T-helper 2 cell treated with Interferon-gamma antibody and Interleukin-4, amounts not matched to agents 100 ng/mL and 5 ng/mL, for 36 hours (primary cell): ENCODE data around the gene FOXP1. TPM values are rescaled to one million over a fixed set of nuclear protein-coding genes. Genes with fewer than 3 reads are reported as not detected.

Source experiments
- intact Hi-C: fragments of 100-400 bp; cut with micrococcal nuclease; formaldehyde crosslinking; loops from one replicate; pipeline ENCODE4 v1.15.1; 2023
- total RNA-seq: library from RNA; stranded (reverse); gene quantifications from 2 replicates; pipeline ENCODE4 v1.2.3, GENCODE V29; 2022

Gene FOXP1
- total RNA-seq, 1 donor from 2014 or later = 113 TPM

GRCh38 chr3:71056327-71056726, 527.2 kb downstream of the FOXP1 start:
- intact Hi-C loops = no loop called here

- intact Hi-C loops = no loop called here
Observed at GRCh38 chr3:71055257-71056001, 528.1 kb downstream of the FOXP1 start.

DNA sequence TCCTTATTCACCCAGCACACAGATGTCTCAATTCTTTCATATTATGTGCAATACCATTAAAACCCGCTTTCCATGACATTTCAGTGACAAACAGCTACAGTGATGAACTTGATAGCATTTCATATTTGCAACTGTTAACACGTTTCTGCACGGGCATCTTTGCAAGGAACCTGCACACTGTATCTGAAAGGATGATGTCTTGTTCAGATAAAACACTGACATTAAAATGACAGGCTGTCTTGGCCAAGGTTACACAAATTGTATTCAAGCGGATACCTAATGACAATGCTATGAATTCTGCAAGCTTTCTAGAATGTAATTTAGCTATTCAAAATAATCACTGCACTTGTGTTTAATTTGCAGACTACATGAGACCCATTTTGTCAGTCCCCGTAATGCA, 529.2 kb downstream of the FOXP1 start:
- intact Hi-C loops = no loop called here

GRCh38 chr3:71053495-71053894, 530.0 kb downstream of the FOXP1 start:
- intact Hi-C loops = no loop called here

GRCh38 chr3:71052716-71053115, 530.8 kb downstream of the FOXP1 start:
- intact Hi-C loops = no loop called here

- intact Hi-C loops = no loop called here
Observed at GRCh38 chr3:71051893-71052687, 531.4 kb downstream of the FOXP1 start.

- intact Hi-C loops = no loop called here
Observed at GRCh38 chr3:71051259-71051595, 532.3 kb downstream of the FOXP1 start.

DNA sequence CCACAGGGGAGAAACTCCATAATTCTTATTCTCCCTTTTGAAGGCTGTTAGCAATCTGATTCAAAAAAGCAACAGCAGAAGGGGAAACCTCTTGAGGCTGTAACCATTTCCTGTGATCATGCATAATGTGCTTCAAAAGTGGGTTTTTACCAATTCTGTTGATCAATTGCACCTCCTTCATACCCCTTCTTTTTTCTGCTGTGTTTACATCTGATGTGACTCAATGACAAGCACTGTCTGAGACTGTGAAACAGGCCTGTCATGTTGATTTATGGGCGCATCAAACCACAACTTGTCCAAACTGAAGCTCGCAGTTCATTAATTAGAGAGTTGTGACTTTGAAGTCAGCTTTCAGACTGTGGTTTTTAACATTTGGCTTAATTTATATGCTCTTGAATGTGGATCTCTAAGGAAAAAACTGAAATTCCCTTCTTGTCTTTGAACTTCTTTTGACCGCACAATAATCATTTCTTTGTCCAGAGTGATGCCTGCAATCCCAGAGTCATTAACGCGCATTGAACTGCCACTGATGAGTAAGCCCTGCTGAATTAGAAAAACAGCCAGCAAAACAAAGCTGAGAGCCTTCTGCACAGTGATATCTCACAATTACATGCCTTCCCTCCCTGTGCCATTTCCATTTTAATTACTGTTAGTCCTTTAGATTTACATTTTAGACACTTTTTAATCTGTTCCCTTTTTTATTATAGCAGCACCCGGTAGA, 532.8 kb downstream of the FOXP1 start:
- intact Hi-C loops = loop anchor here (1.0 kb wide), 2 partner anchors 13 to 40 kb away; no protein-coding TSS in a partner anchor

GRCh38 chr3:71050166-71050537, 533.4 kb downstream of the FOXP1 start:
- intact Hi-C loops = loop anchor here (1.0 kb wide), 2 partner anchors 13 to 40 kb away; no protein-coding TSS in a partner anchor

GRCh38 chr3:71048948-71049347, 534.6 kb downstream of the FOXP1 start:
- intact Hi-C loops = no loop called here

DNA sequence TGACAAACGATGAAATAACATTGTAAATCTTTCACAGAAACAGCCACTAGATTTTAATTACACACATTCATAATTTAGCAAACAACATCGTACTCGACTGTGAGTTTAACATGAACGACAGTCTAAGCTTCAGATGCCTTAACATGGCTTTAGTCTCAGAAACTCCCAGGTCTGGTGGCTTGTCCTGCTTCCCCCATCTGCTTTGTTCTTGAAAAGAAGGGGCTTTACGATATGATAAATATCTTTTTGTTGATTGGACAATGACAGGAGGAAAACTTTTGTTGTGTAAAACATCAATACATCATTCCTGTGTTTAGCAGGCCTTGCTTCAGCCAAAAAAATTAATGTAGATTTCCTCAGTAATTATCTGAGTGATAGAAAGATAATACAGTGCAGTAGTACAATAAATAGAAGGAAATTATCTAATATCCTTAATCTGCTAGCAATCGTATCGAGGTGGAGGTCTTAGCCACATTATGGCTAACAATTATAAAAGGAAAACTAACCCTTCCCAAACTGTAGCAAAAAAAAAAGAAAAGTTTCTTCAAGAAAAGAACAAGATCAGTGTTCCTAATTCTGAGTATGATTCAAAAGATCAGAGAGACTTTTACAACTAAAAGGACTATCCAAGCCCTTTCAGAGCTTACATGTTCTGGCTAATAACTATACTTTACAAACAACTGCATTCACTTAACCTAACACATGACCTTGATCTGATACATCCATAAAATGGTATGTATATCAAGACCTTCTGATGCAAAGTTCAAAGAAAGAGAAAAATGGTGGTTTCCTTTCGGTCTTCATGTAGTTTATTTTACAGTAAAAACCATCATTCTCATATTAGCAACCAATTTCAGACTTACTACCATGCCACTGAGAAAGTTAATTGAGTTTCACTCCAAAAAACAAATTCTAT, 535.7 kb downstream of the FOXP1 start:
- intact Hi-C loops = no loop called here

DNA sequence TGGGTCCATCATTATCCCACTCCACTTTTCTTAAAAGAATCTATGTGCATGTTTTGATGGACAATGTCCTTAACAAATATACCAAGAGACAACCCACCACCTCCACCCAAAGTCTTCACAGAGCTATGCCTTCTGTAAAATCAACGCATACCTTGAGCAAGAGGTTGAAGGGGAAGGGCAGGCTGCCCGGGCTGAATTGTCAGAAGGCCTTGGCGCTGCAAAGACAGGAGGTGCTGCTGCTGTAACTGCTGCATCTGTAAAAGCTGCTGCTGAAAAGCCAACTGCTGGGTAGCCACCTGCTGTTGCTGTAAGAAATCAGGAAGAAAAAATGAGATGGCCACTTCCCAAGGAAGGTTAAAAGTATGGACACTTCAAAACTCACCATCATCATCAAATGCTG, 536.7 kb downstream of the FOXP1 start:
- intact Hi-C loops = loop anchor here (1.0 kb wide), 1 partner anchor 17 kb away; no protein-coding TSS in a partner anchor

DNA sequence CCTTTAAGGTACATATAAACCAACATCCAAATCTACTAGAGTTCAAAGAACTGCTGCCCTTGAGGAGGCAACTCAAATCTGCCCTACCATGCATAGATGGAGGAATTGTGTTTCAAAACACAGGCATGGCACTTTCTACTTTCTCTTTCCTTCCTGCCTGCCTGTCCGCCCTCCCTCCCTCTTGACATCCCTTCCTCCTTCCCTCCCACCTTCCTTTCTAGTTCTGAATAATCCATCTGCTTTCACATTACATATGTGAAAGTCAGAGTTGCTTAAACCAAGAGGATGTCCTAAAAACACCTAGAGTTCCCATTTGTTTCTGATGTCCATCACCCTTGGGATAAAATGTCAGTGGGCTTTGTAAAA, 537.6 kb downstream of the FOXP1 start:
- intact Hi-C loops = loop anchor here (1.0 kb wide), 1 partner anchor 17 kb away; no protein-coding TSS in a partner anchor

- intact Hi-C loops = no loop called here
Observed at GRCh38 chr3:71045212-71045916, 538.2 kb downstream of the FOXP1 start.

DNA sequence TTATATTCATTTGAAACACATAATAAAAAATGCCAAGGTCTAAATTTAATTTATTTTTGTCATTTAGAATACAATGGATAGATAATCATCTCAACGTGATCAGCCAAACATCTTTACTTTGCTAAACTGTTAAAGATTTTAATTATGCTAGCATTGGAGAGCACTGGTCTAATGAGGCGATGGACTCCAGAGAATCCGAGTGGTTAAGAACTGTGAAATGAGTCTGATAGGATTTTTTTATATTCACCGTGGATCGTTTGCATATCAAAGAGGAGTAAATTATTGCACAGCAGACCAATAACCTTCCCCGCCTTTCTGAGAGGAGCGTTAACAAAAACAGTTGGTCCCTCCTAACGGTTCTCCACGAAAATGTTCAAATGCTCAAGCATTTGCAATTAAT, 540.8 kb downstream of the FOXP1 start:
- intact Hi-C loops = no loop called here

DNA sequence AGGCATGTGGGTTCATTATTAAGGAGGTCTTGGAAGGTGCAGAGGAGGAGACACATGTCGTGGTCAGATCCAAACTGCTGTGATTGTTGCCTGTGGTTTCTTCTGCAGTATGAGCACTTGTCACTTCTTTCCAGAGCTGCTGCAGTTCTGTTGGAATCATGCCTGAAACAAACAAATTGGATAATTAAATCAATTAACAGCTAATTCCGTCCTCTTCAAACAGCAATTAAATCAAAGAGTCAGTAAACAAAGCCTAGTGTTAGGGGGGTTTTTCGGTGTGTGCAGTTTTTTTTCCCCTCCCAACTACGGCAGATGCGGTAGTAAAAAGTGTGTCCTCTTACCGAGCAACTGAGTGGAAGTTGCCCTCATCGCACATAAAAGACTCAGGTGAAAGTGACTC, 542.2 kb downstream of the FOXP1 start:
- intact Hi-C loops = no loop called here

DNA sequence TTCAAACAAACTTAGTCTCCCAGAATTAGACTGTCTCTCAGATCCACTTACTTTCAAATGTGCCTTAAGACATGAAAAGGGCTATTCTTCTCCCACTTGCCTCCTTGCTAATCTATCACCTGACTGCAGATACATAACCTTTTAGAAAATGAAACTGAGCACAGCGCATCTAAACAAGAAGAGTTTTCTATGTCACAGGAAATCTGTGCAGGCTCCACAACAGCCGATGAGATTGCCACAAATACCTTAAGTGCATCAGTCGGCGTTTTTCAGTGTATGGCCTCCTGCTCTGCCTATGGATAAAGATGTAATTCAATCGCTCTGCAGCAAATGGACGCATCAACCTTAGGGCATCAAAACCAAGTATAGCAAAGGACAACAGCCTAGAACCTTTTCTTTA, 544.2 kb downstream of the FOXP1 start:
- intact Hi-C loops = no loop called here

DNA sequence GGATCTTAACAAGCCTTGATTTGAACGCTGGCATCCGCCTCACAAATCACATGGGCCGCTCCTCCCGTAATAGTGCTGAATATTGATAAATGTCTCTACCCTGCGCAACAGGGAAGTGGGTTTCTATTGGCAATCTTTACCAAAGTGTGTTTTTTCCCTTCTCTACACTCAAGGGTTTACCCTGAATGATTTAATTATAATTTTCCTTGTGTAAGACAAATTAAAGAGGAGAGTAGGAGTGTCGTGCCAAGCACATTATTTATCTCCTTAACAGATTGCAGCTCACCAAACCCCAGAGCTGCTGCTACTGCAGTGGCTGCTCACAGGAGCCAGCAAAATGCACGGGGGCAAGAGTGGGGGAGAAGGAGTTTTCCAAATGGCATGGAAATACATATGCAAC, 545.8 kb downstream of the FOXP1 start:
- intact Hi-C loops = no loop called here

GRCh38 chr3:71035886-71036285, 547.6 kb downstream of the FOXP1 start:
- intact Hi-C loops = no loop called here

GRCh38 chr3:71035314-71035713, 548.2 kb downstream of the FOXP1 start:
- intact Hi-C loops = no loop called here
